HL-60/S4 treated with phorbol 12-myristate 13-acetate at 8.2 ng/mL for 4 days and 3 days (cell line): Measurements from ENCODE around the gene TLK1.
"Not testable (repeated sequence)": the region's sequence is repeated elsewhere in the genome, so short reads cannot be mapped to it uniquely, and the experiment has no call there.

Experiments
- in situ Hi-C: fragments of 300-500 bp; cut with MboI; formaldehyde crosslinking; loops from 2 replicates; pipeline ENCODE4 v1.15.0; 2022; ENCODE audit warnings: low sequenced_read_pairs

The TLK1 gene

GRCh38 chr2:171086352-171087290 lies 74.1 kb downstream of the TLK1 start:
- in situ Hi-C loops, result no loop called here

DNA sequence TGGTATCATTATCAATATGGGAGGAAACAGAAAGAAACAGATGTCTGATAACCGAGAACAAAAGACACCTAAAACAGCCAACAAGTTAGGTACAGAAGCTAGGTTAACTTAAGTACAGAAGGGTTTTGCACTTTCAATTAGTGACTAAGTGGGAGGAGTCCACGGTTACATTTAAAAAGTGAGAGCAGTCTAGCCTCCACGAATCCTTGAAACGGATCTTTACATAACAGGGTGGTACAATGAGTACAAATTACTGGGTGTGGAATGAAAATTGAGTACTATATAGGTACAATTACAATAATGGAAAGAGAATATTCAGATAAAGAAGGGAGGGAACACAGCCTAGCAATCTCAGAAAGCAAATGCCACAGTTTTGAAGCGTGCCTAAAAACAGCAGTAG lies 76.6 kb downstream of the TLK1 start:
- in situ Hi-C loops, result no loop called here

DNA sequence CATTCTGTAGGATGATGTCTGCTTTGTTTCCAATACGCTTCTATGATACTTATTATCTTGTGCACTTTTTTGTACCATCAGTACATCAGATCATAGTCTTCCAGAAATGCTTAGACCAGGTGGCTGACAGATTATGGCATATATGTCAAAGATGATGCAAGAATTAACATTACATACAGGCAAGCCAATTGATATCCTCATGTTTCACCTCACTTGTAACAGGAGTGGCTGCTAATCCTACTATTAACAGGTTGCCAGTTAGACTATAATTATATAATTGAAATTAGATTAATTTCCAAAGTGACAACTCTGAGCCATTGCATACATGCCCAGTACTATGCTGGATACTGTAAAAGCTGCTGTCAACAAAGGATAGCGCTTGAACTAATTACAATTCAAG lies 77.2 kb downstream of the TLK1 start:
- in situ Hi-C loops, result no loop called here

- in situ Hi-C loops, result no loop called here
Observed at GRCh38 chr2:171081649-171082111, 79.0 kb downstream of the TLK1 start.

GRCh38 chr2:171080607-171081006 lies 80.1 kb downstream of the TLK1 start:
- in situ Hi-C loops, result no loop called here

- in situ Hi-C loops, result not testable (repeated sequence)
Observed at GRCh38 chr2:171076422-171076821, 84.3 kb downstream of the TLK1 start.

DNA sequence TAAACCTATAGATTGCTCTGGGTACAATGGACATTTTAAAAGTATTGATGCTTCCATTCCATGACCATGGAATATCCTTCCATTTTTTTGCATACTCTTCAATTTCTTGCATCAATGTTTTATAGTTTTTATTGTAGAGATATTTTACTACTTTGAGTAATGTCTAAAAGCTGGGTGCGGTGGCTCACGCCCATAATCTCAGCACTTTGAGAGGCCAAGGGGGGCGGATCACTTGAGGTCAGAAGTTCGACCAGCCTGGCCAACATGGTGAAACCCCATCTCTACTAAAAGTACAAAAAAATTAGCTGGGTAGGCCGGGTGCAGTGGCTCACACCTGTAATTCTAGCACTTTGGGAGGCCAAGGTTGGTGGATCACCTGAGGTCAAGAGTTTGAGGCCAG lies 88.5 kb downstream of the TLK1 start:
- in situ Hi-C loops, result no loop called here

DNA sequence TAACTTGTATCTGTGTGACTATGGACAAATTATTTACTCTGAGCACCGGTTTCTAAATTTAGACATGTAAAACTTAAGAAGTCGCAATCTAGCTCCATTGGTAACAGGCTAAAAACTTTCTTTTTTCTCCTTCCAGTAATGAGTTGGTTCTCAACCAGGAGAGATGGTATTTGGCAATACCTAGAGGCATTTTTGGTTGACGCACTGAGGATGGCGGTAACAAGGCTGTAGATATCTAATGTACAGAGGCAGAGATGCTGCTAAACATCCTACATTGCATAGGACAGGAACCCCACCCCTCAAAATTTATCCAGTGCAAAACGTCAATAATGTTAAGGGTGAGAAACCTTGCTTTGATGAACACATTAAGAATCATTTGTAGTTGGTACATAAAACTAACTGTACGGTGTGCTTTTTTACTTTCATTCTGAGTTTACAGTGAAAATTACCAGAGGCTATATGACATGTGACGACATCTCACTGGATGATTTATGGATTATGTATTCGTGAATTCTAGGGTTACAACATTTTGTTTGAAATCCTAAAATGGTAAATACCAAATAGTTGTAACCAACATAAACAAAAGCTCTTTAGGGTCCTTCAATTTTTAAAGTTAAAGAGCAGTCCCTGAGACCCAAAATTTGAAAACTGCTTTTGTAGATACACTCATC lies 91.3 kb downstream of the TLK1 start:
- in situ Hi-C loops, result no loop called here

DNA sequence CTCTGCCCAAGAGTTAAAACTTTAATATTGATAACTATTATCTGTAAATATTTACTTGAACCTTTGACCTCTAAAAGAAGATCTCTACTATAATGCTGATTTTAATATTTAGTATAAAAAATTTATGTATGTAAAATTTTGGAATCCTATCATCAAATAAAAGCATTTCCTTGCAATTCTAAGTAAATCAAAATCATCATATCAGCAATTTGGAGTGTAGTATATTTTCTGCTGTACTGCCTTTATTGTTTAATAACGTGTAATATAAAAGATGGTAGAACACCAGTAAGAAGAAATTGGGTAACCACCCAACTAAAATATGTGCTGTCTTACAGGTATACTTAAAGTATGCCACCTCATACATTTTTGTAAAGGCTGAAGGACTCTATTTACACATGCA lies 94.6 kb downstream of the TLK1 start:
- in situ Hi-C loops, result no loop called here

GRCh38 chr2:171057575-171057974 lies 103.1 kb downstream of the TLK1 start:
- in situ Hi-C loops, result no loop called here

DNA sequence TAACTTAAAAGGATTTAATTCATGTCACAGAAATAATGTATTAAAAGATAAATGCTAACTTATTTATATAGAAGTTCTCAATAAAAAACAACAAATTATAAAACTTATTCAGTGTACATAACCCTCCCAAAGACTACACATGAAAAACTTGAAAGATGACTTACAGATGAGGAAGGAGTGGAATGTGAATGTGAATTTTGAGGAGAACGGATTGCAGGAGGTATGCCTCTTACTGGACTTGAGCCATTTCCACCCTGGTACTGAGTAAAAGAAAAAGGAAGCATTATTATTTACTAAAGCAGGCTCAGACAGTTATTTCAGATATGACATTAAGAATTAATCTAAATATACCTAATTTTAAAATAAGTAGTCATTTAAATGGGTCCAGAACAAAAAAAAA lies 104.4 kb downstream of the TLK1 start:
- in situ Hi-C loops, result no loop called here

- in situ Hi-C loops, result no loop called here
Observed at GRCh38 chr2:171049691-171050090, 111.0 kb downstream of the TLK1 start.

- in situ Hi-C loops, result no loop called here
Observed at GRCh38 chr2:171046048-171046560, 114.6 kb downstream of the TLK1 start.

DNA sequence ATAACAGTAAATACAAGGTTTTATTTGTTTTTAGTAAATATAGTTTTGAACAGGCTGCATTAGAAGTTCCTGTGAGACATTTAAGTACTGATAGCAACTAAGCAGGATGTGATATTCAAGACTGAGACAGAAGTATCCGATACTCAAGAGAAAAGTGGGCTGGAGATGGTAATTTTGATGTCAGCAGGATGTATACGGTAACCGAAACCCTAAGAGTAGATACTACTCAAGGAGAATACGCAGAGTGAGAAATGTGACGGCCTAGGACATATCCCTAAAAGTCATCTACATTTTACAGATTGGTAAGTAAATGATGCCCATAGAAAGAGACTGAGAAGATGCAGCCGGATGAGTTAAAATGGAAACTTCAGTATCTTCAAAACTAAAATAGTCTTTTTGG lies 116.3 kb downstream of the TLK1 start:
- in situ Hi-C loops, result no loop called here

DNA sequence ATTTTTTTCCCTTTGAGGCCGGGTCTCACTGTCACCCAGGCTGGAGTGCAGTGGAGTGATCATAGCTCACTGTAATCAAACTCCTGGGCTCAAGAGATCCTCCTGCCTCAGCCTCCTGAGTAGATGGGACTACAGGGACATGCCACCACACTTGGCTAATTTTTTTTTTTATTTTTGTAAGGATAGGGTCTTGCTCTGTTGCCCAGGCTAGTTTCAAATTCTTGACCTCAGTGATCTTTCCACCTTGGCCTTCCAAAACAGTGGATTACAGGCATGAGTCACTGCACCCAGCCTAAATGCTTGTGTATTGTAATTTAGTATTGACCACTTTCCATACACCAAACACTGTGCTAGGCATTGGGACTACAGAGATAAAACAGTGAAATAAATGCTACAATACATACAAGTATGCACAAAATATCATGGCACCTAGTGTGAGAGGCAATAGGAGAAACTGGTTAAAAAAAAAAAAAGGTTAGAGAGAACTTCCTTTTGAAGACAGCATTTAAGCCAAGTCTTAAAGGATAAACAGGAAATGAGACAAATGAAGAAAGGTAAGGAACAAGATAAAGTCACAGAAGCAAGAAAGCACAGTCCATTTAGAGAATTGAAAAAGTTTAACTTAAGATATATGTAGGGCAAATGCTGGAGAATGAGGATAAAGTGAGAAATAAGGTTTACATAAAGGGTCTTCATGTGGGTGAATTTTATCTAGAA lies 118.3 kb downstream of the TLK1 start:
- in situ Hi-C loops, result no loop called here

- in situ Hi-C loops, result no loop called here
Observed at GRCh38 chr2:171036532-171036931, 124.2 kb downstream of the TLK1 start.

- in situ Hi-C loops, result no loop called here
Observed at GRCh38 chr2:171034315-171034714, 126.4 kb downstream of the TLK1 start.

DNA sequence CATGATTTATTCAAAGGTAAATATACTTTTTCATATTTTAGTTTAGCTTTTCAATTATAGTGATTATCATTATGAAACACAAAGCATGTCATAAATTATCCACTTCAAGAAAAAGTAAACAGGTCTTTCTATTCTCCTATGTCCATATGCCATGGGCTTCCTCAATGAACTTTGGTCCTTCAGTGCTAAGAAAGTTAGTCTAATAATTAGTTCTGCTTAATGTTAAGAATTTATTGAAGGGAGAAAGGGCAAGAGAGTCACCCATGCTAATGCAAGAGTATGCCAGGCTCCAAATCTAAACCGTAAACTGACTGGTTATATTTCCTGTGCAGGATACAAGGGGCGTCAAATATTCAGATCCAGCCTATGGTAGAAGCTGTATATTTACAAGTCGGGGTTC lies 135.5 kb downstream of the TLK1 start:
- in situ Hi-C loops, result no loop called here

DNA sequence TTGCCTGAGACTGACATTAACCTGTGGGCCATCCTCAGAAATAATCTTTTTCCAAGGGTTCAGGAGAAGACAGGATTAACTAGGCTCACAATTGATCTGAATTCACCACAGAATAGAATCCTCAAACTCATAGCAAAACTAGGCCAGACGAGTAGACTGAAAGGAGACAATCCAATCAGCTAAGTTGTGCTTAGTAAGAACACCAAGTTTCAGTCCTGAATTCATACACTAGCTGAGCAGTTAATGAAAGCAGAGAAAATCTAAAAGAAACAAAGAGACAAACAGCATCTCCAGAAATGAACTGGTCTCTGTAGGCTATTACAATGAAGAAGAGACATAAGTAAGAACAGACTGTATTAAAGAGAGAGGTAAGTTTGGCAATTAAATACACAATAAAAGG lies 142.2 kb downstream of the TLK1 start:
- in situ Hi-C loops, result no loop called here

- in situ Hi-C loops, result no loop called here
Observed at GRCh38 chr2:171016125-171016524, 144.6 kb downstream of the TLK1 start.

DNA sequence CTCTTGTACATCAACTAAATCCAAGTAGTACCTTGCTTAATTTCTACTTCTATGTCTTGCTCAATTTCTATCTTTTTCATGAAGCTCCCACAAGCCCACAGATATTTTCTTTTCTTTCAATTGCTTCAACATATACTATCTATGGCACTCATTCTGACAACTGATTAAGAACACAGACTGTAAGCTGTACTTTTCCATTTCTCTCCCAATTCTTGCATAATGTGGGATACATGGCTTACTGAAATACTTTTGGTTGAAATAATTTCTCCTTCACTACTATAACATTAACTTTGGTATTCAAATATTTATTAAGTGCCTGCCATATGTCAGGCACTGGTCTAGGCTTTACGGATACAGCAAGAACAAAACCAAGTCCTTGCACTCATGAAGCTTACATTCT lies 146.8 kb downstream of the TLK1 start:
- in situ Hi-C loops, result no loop called here
